ENCODE measurements around the gene KSR2.

- no peak for TF ChIP-seq CTCF (IDR thresholded peaks at IDR 0.05)
- TF ChIP-seq POLR2AphosphoS5 (IDR thresholded peaks at IDR 0.05), result no peak
- no peak for TF ChIP-seq POLR2A (IDR thresholded peaks at IDR 0.05)
Measured at GRCh38 chr12:117900561-117900960, 68.2 kb downstream of the KSR2 start.
